Effector memory CD4-positive, alpha-beta T cell (primary cell): ENCODE data around the gene FAM222B.
"Not testable (repeated sequence)": the region's sequence is repeated elsewhere in the genome, so short reads cannot be mapped to it uniquely, and the experiment has no call there.

Source experiments
- DNase-seq, 3 donors: peaks; one replicate each; pipeline ENCODE4 v3.0.0-alpha.2; 2020
- H3K27ac ChIP-seq: 2 replicates; pipeline ENCODE4 v1.7.0; 2013; ENCODE audit warnings: mild to moderate bottlenecking, low read length, moderate library complexity; ENCODE audit not compliant: insufficient read depth, poor library complexity, severe bottlenecking
- H3K27me3 ChIP-seq: replicated peaks from 2 replicates; pipeline ENCODE4 v1.7.0; 2013; ENCODE audit warnings: mild to moderate bottlenecking, low read length; ENCODE audit not compliant: insufficient read depth, control insufficient read depth, poor library complexity, severe bottlenecking
- H3K36me3 ChIP-seq: 2 replicates; pipeline ENCODE4 v1.7.0; 2013; ENCODE audit warnings: mild to moderate bottlenecking, low read length, moderate library complexity; ENCODE audit not compliant: control insufficient read depth, insufficient read depth
- H3K4me1 ChIP-seq: 2 replicates; pipeline ENCODE4 v1.7.0; 2013; ENCODE audit warnings: low read length, mild to moderate bottlenecking; ENCODE audit not compliant: control insufficient read depth, insufficient read depth, poor library complexity, severe bottlenecking
- H3K4me3 ChIP-seq: 2 replicates; pipeline ENCODE4 v1.7.0; 2013; ENCODE audit warnings: low read length, low read depth, mild to moderate bottlenecking; ENCODE audit not compliant: insufficient read depth, poor library complexity, severe bottlenecking
- H3K9me3 ChIP-seq: 2 replicates; pipeline ENCODE4 v1.7.0; 2013; ENCODE audit warnings: mild to moderate bottlenecking, low read length, moderate library complexity; ENCODE audit not compliant: control insufficient read depth

Gene FAM222B

DNA sequence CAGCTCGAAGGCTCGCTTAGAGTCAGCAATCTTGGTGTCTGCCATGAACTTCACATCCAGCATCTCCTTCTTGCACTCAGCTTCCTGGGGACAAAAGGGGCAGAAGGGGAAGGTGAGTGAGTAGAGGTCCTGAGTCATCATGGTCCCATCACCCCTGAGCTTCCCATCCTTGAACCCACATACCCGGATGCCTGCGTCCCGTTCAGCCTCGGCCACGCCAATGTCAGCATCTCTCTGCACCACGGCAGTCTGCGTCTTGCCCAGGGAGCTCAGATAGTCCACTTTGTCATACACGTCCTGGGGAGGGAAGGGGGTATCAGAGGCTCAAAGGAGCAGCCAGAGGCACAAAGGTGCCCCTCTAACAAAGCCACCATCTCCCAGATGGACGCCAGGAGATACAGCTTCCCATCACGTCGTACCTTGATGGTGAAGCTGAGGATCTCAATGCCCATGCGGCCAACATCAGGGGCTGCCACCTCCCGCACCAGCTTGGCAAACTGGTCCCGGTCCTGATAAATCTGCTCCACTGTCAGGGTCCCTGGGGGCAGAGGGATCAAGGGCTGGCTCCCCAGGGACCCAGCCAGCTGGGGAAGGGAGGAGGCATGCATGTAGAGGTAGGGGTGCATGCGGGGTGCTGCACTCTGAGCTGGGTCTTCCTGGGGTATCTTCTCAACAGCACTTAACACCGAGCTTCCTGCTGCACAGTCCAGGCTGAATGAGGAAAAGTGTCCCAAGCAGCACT is 39.7 kb upstream of the FAM222B start:
- Histone ChIP-seq H3K36me3 (peaks cover 78% of the 10 kb centered on the region), H3K27me3 (no peaks in the 10 kb centered on the region), H3K27ac (no peak overlapping the region), H3K4me3 (no peak overlapping the region), H3K9me3 (no peaks in the 10 kb centered on the region), H3K4me1 (no peaks in the 10 kb centered on the region)
- no peak for DNase-seq

DNA sequence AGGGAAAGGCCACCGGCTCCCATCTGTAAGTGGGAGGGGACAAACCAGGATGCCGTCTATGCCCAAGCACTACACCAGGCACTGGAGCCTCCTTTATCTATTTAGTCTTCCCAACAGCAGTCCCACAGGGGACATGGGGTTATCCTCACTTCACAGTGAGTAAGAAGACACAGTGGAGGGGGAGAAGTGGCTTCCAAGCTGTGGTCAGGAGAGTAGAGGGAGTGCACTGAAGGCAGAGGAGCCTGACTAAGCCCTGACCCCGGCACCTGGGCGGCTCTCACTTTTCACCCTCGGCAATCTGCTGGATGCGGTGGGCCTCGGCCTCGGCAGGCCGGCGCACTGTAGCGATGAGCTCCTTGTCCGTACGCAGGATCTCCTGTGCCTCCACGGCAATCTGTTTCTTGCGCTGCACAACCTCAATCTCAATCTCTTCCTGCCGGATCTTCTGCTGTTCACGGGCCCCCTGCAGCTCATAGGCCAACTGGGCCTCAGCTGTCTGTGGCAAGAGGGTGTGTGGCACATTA is 39.0 kb upstream of the FAM222B start:
- H3K27me3 ChIP-seq, result no peaks in the 10 kb centered on the region
- no peak overlapping the region for H3K4me3 ChIP-seq
- no peaks in the 10 kb centered on the region for H3K4me1 ChIP-seq
- H3K27ac ChIP-seq, result no peak overlapping the region
- DNase-seq, result no peak
- H3K36me3 ChIP-seq, result peaks cover 74% of the 10 kb centered on the region
- H3K9me3 ChIP-seq, result no peaks in the 10 kb centered on the region

DNA sequence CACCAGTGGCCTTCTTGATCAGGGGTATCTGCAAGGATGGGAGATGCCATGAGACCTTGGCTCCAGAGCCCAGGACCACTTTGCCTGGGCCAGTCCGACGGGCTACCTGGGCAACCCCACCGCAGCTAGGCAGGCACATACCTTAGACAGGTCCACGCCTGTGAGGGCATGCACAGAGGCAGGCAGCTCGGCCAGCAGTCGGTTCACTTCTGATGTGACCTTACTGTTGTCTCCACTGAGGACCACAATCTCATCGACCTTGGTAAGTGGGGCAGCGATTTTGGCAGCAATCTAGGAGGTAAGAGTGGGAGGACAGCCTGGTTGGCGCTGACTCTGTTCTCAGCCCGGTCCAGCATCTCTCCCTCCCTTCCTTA is 38.0 kb upstream of the FAM222B start:
- H3K36me3 ChIP-seq, result peaks cover 70% of the 10 kb centered on the region

DNA sequence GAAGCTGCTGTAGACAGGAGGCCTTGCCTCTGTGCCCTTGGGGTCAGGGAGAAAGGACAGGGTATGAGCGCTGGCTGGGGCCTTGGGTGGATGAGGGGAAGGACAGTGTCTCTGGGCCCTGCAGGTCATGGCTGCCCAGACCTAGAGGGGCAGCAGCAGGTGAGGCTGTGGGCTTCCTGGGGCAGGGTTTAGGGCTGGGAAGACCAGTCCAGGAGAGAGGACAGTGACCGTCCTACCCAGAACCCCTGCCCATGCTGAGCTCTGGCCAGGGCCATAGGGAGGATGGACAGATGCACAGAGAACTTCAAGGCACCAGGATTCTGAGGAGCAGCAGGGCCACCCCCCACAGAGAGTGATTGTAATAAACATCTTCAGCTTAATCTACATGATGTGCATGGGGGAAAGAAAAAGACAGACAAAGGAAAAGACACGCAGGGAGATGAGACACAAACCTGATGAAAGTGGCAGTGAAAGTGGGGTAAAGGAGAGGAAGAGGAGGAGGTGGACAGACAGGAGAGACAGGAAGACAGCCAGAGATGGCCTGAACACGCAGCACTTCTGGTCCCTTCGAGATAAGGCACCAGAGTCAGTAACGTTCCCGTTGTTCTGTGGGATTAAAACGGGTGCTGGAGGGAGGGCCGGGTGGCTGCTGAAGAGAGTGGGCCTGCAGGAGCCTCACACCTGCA is 37.4 kb upstream of the FAM222B start:
- Histone ChIP-seq H3K27me3 (no peaks in the 10 kb centered on the region), H3K27ac (no peak overlapping the region), H3K36me3 (peaks cover 65% of the 10 kb centered on the region), H3K4me3 (no peak overlapping the region), H3K4me1 (no peaks in the 10 kb centered on the region), H3K9me3 (no peaks in the 10 kb centered on the region)
- DNase-seq, result no peak

More for the DNA sequence above, 38.0 kb upstream of the FAM222B start:
- H3K9me3 ChIP-seq, result no peaks in the 10 kb centered on the region
- no peak overlapping the region for H3K27ac ChIP-seq
- H3K4me3 ChIP-seq, result no peak overlapping the region
- no peak for DNase-seq
- H3K4me1 ChIP-seq, result no peaks in the 10 kb centered on the region
- no peaks in the 10 kb centered on the region for H3K27me3 ChIP-seq

DNA sequence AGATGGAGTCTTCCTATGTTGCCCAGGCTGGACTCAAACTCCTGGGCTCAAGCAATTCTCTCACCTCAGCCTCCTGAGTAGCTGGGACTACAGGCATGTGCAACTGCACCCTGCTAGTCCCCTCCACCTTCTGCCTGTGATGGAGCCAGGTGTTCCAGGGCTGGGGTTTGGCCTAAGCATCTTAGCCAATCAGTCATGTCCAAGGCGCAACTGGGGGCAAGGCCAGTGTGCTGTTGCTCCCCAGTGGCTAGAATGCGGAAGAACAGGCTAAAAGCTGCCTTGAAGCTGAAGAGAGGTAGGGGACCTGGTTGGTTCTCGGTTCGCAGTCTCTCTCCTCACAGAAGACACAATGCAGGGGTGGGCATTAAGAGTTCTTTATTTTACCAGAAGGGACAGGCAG is 36.4 kb upstream of the FAM222B start:
- Histone ChIP-seq H3K4me3 (no peak overlapping the region), H3K9me3 (no peaks in the 10 kb centered on the region), H3K36me3 (peaks cover 57% of the 10 kb centered on the region), H3K27ac (no peak overlapping the region), H3K4me1 (no peaks in the 10 kb centered on the region), H3K27me3 (no peaks in the 10 kb centered on the region)
- no peak for DNase-seq

DNA sequence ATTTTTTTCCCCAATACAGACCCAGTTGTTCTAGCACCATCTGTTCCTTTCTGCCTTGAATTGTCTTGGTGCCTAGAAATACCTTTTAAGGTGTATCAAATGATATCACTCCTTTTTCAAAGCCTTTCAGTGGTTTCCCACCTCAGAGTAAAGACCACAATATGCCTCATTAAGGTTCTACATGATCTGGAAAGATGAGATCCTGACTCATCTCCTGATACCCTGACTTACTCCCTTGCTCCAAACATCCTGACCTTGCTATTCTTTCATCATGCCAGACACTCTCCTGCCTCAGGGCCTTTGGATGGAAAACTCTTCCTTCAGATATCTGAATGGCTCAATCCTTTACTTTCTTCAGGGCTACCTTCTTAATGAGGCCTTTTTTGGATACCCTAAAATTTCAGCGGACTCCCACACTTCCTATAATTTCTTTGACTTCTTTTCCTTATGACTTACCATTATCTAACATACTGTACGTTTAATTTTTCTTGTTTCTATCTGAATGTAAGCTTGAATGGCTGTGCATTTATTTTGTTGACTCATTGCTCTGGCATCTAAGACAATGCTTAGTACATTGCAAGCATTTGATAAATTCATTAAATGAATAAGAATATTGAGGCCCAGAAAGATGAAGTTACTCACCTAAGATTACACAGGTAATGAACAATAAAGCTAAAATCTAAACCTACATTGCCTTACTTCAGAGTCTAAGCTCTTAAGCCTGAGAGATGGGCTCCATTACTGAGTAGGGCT is 35.7 kb upstream of the FAM222B start:
- no peak overlapping the region for H3K27ac ChIP-seq
- no peaks in the 10 kb centered on the region for H3K9me3 ChIP-seq
- H3K4me1 ChIP-seq, result no peaks in the 10 kb centered on the region
- DNase-seq, result no peak
- peaks cover 50% of the 10 kb centered on the region for H3K36me3 ChIP-seq
- no peak overlapping the region for H3K4me3 ChIP-seq
- H3K27me3 ChIP-seq, result no peaks in the 10 kb centered on the region

DNA sequence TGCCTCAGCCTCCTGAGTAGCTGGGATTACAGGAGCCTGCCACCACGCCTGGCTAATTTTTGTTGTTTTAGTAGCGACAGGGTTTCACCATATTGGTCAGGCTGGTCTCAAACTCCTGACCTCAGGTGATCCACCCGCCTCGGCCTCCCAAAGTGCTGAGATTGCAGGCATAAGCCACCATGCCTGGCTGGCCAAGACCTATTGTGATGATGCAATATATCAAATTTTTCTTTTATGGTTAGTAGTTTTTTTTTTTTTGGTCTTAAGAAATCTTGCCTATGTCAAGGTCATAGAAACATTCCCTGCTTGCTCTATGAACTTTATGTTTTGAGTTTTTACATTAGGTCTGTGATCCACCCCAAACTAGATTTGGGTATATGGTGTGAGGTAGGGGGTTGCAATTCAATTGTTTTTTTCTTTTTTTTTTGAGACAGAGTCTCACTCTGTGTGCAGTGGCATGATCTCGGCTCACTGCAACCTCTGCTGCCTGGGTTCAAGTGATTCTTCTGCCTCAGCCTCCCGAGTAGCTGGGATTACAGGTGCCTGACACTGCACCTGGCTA is 34.6 kb upstream of the FAM222B start:
- H3K9me3 ChIP-seq, H3K27me3 ChIP-seq, H3K4me1 ChIP-seq, H3K4me3 ChIP-seq, DNase-seq, H3K27ac ChIP-seq: not testable (repeated sequence)
- H3K36me3 ChIP-seq, result peaks cover 39% of the 10 kb centered on the region

DNA sequence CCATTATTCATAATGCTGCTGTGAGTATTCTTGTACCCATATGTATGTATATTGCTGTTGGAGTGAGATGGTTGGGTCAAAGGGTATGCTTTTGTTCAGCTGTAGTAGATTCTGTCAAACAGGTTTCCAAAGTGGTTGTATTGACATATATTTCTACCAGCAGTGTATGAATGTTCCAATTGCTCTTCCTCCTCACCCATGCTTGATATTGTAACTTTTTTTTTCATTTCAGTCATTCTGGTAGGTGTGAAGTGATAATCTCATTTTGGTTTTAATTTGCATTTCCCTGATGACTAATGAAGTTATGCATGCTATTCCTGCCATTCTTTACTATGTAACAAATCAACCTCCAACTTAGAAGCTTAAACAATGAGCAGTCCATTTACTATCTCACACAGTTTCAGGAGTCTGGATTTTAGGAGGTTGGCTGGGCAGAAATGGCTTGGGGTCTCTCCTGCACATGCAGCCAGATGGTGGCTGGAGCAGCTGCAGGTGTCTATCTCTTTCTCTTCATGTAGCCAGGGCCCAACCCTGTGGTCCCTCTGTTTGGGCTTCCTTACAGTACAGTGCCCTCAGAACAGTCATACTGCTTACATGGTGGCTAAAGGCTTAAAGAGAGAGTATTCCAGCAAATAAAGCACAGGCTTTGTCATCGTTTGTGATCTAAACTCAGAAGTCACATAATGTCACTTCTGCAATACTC is 33.4 kb upstream of the FAM222B start:
- Histone ChIP-seq H3K36me3 (peaks cover 27% of the 10 kb centered on the region), H3K4me3 (no peak overlapping the region), H3K4me1 (peaks cover 5% of the 10 kb centered on the region), H3K9me3 (no peaks in the 10 kb centered on the region), H3K27ac (no peak overlapping the region), H3K27me3 (no peaks in the 10 kb centered on the region)
- no peak for DNase-seq

DNA sequence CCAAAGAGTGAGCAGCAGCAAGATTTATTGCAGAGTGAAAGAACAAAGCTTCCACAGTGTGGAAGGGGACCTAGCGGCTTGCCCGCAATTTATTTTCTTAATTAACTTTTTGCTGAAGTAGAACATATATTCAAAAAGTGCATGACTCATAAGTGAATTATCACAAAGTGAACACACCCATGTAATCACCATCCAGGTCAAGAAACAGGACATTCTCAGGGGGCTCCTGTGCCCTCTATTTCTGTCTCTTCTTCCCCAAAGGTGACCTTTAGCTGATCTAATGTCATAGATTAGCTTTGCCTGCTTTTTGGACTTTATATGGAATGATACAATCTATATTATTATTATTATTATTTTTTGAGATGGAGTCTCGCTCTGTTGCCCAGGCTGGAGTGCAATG is 32.2 kb upstream of the FAM222B start:
- Histone ChIP-seq H3K27ac (no peak overlapping the region), H3K36me3 (peaks cover 15% of the 10 kb centered on the region), H3K9me3 (no peaks in the 10 kb centered on the region), H3K27me3 (no peaks in the 10 kb centered on the region), H3K4me3 (no peak overlapping the region), H3K4me1 (peaks cover 8% of the 10 kb centered on the region)
- DNase-seq, result no peak
